ENCODE results near the gene SLC25A23. TPM values are rescaled to one million over a fixed set of nuclear protein-coding genes. Genes with fewer than 3 reads are reported as not detected.
"Not testable (repeated sequence)": the region's sequence is repeated elsewhere in the genome, so short reads cannot be mapped to it uniquely, and the experiment has no call there.

The SLC25A23 gene
- total RNA-seq, 4 donors from 2014 or later, result 41.5 to 95.9 (median 64.0) TPM

GRCh38 chr19:6412061-6412446 lies 47.5 kb downstream of the SLC25A23 start:
- no peak overlapping the region for H3K4me3 ChIP-seq
- no peaks in the 10 kb centered on the region for H3K9me3 ChIP-seq
- peaks cover 30 to 40% (median 32%) of the 10 kb centered on the region in 3 donors for H3K36me3 ChIP-seq
- intact Hi-C loops (cut with DNase I), result no loop called here
- WGBS, 2 donors, result 70 to 80% methylated on average over 2 to 3 of the region's 12 CpGs
- H3K27me3 ChIP-seq, result no peaks in the 10 kb centered on the region
- no peak for DNase-seq
- H3K27ac ChIP-seq, result no peak overlapping the region
- TF ChIP-seq POLR2A (IDR thresholded peaks at IDR 0.05), result no peak
- TF ChIP-seq, protein P1, sequence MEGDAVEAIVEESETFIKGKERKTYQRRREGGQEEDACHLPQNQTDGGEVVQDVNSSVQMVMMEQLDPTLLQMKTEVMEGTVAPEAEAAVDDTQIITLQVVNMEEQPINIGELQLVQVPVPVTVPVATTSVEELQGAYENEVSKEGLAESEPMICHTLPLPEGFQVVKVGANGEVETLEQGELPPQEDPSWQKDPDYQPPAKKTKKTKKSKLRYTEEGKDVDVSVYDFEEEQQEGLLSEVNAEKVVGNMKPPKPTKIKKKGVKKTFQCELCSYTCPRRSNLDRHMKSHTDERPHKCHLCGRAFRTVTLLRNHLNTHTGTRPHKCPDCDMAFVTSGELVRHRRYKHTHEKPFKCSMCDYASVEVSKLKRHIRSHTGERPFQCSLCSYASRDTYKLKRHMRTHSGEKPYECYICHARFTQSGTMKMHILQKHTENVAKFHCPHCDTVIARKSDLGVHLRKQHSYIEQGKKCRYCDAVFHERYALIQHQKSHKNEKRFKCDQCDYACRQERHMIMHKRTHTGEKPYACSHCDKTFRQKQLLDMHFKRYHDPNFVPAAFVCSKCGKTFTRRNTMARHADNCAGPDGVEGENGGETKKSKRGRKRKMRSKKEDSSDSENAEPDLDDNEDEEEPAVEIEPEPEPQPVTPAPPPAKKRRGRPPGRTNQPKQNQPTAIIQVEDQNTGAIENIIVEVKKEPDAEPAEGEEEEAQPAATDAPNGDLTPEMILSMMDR (IDR thresholded peaks at IDR 0.05), result no peak
- H3K4me1 ChIP-seq, result peaks cover 0 to 5% (median 0%) of the 10 kb centered on the region in 3 donors

- no peak overlapping the region for H3K27ac ChIP-seq
- H3K4me1 ChIP-seq, result peaks cover 0 to 5% (median 0%) of the 10 kb centered on the region in 3 donors
- no peaks in the 10 kb centered on the region for H3K9me3 ChIP-seq
- peaks cover 3 to 12% (median 4%) of the 10 kb centered on the region in 3 donors for H3K36me3 ChIP-seq
- 91 to 97% methylated on average over 6 of the region's 6 CpGs for WGBS, 2 donors
- no peaks in the 10 kb centered on the region for H3K27me3 ChIP-seq
- TF ChIP-seq, protein P1 (IDR thresholded peaks at IDR 0.05), result no peak
- no peak for TF ChIP-seq POLR2A (IDR thresholded peaks at IDR 0.05)
- no peak for DNase-seq
- intact Hi-C loops (cut with DNase I), result no loop called here
- H3K4me3 ChIP-seq, result no peak overlapping the region
These were observed 50.2 kb downstream of the SLC25A23 start for GRCh38 chr19:6409346-6409745.

GRCh38 chr19:6406401-6406800 lies 53.2 kb downstream of the SLC25A23 start:
- 79 to 84% methylated on average over 5 of the region's 5 CpGs for WGBS, 2 donors

GRCh38 chr19:6402837-6403608 lies 56.6 kb downstream of the SLC25A23 start:
- Histone ChIP-seq H3K27ac (no peak overlapping the region), H3K4me1 (no peaks in the 10 kb centered on the region), H3K4me3 (no peak overlapping the region), H3K9me3 (no peaks in the 10 kb centered on the region), H3K36me3 (no peaks in the 10 kb centered on the region), H3K27me3 (no peaks in the 10 kb centered on the region)
- 47 to 52% methylated on average over 11 to 20 of the region's 22 CpGs for WGBS, 2 donors
- intact Hi-C loops (cut with DNase I), result no loop called here
- TF ChIP-seq POLR2A (IDR thresholded peaks at IDR 0.05), result no peak
- TF ChIP-seq, protein P1 (IDR thresholded peaks at IDR 0.05), result no peak
- no peak for DNase-seq

More at GRCh38 chr19:6406401-6406800, 53.2 kb downstream of the SLC25A23 start:
- intact Hi-C loops (cut with DNase I), result no loop called here
- no peak overlapping the region for H3K27ac ChIP-seq
- no peaks in the 10 kb centered on the region for H3K36me3 ChIP-seq
- DNase-seq, result no peak
- TF ChIP-seq, protein P1 (IDR thresholded peaks at IDR 0.05), result no peak
- no peaks in the 10 kb centered on the region for H3K9me3 ChIP-seq
- H3K4me1 ChIP-seq, result peaks cover 0 to 5% (median 0%) of the 10 kb centered on the region in 3 donors
- no peaks in the 10 kb centered on the region for H3K27me3 ChIP-seq
- no peak overlapping the region for H3K4me3 ChIP-seq

DNA sequence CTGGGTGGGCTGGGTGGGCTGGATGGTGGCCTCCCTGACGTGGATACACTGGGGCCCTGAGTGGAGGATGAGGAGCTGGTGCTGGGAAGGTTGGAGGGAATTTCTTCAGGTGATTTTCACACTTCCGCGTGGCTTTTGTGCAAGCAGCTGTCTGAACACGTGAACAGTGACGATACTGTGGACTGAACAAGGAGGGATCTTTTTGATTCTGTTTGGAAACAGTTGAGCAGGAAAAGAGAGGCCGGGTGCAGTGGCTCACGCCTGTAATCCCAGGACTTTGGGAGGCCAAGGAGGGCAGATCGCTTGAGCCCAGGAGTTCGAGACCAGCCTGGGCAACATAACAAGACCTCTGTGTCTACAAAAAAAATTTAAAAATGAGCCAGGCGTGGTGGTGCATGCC lies 57.5 kb downstream of the SLC25A23 start:
- intact Hi-C loops (cut with DNase I), result no loop called here
- TF ChIP-seq, protein P1 (IDR thresholded peaks at IDR 0.05), result no peak
- TF ChIP-seq POLR2A (IDR thresholded peaks at IDR 0.05), result no peak
- 80 to 82% methylated on average over 9 to 10 of the region's 10 CpGs for WGBS, 2 donors
- Histone ChIP-seq H3K36me3 (no peaks in the 10 kb centered on the region), H3K27ac (no peak overlapping the region), H3K4me3 (no peak overlapping the region), H3K9me3 (no peaks in the 10 kb centered on the region), H3K27me3 (no peaks in the 10 kb centered on the region), H3K4me1 (no peaks in the 10 kb centered on the region)
- DNase-seq, result no peak

DNA sequence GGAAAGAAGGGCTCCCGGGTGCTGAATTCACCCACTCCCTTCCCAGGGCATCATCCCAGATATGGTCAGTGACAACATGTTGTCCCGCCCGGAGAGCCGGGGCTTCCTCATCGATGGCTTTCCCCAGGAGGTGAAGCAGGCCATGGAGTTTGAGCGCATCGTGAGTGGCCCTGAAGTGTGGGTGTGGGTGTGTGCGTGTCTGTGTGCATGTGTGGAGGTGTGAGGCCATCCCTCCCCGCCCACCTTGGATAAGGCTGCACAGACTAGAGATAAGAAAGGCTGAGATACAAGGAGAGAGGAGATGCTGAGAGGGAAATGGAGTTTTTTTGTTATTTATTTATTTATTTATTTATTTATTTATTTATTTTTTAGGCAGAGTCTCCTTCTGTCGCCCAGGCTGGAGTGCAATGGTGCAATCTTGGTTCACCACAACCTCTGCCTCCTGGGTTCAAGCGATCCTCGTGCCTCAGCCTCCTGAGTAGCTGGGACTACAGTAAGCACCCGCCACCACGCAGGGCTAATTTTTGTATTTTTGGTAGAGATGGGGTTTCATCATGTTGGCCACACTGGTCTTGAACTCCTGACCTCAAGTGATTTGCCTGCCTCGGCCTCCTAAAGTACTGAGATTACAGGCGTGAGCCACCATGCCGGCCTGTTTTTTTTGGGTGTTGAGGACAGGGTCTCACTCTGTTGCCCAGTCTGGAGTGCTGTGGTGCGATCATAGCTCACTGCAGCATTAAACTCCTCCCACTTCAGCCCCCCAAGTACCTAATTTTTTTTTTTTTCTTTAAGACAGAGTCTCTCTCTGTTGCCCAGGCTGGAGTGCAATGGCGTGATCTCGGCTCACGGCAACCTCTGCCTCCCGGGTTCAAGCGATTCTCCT lies 59.3 kb downstream of the SLC25A23 start:
- WGBS, 2 donors, result 78 to 84% methylated on average over 23 of the region's 23 CpGs
- not testable (repeated sequence) for H3K36me3 ChIP-seq

More for the DNA sequence above, 59.3 kb downstream of the SLC25A23 start:
- H3K27ac ChIP-seq; H3K4me1 ChIP-seq; H3K9me3 ChIP-seq; DNase-seq; H3K27me3 ChIP-seq; intact Hi-C loops (cut with DNase I); H3K4me3 ChIP-seq: not testable (repeated sequence)
